CD8-positive, alpha-beta memory T cell (primary cell): Measurements from ENCODE around the gene PRUNE2. TPM values are rescaled to one million over a fixed set of nuclear protein-coding genes. Genes with fewer than 3 reads are reported as not detected.

ENCODE experiments used
- CTCF ChIA-PET: fragments of 350-600 bp; sonication (Branson Sonifier 250); formaldehyde crosslinking; loops from one replicate; lab custom pipeline; 2021; ENCODE audit warnings: antibody characterized with exemption; lab: Charles Lee
- POLR2A ChIA-PET: fragments of 350-600 bp; sonication (Branson Sonifier 250); formaldehyde crosslinking; loops from one replicate; lab custom pipeline; 2021; ENCODE audit warnings: antibody characterized with exemption; lab: Charles Lee
- DNase-seq, 5 donors: peaks; one replicate each; pipeline versions ENCODE4 v3.0.0 to v3.0.0-alpha.2; 2020 to 2022; ENCODE audit warnings: mixed read lengths in 1 of 5
- H3K27ac ChIP-seq: one replicate; pipeline ENCODE4 v1.7.0; 2013; ENCODE audit warnings: low read depth, mild to moderate bottlenecking, low read length, moderate library complexity
- H3K27me3 ChIP-seq: 2 replicates; pipeline ENCODE4 v1.7.0; 2013; ENCODE audit warnings: low read length, mild to moderate bottlenecking; ENCODE audit not compliant: insufficient read depth, poor library complexity, severe bottlenecking
- H3K36me3 ChIP-seq: 2 replicates; pipeline ENCODE4 v1.7.0; 2013; ENCODE audit warnings: mild to moderate bottlenecking, low read length, moderate library complexity; ENCODE audit not compliant: insufficient read depth
- H3K4me1 ChIP-seq: 2 replicates; pipeline ENCODE4 v1.7.0; 2013; ENCODE audit warnings: mild to moderate bottlenecking, low read length, moderate library complexity; ENCODE audit not compliant: insufficient read depth
- H3K4me3 ChIP-seq: 2 replicates; pipeline ENCODE4 v1.7.0; 2013; ENCODE audit warnings: mild to moderate bottlenecking, low read length
- H3K9me3 ChIP-seq: 2 replicates; pipeline ENCODE4 v1.7.0; 2013; ENCODE audit warnings: mild to moderate bottlenecking, low read length
- H3K27ac Mint-ChIP-seq, 8 donors: one replicate each; pipeline ENCODE4 v1.8.0; 2020 to 2021; ENCODE audit warnings: mixed read lengths in 8 of 8, mild to moderate bottlenecking in 6 of 8, inconsistent platforms in 3 of 8, moderate library complexity in 3 of 8
- H3K27me3 Mint-ChIP-seq, 2 donors: one replicate each; pipeline ENCODE4 v1.8.0; 2020 to 2021; ENCODE audit warnings: mixed read lengths in 2 of 2, mild to moderate bottlenecking in 1 of 2, moderate library complexity in 1 of 2
- H3K36me3 Mint-ChIP-seq, 3 donors: one replicate each; pipeline ENCODE4 v1.8.0; 2020 to 2021; ENCODE audit warnings: mixed read lengths in 3 of 3, inconsistent platforms in 1 of 3, mild to moderate bottlenecking in 1 of 3
- H3K4me1 Mint-ChIP-seq, 3 donors: one replicate each; pipeline ENCODE4 v1.8.0; 2020 to 2021; ENCODE audit warnings: mixed read lengths in 3 of 3, inconsistent platforms in 1 of 3, mild to moderate bottlenecking in 1 of 3
- H3K4me3 Mint-ChIP-seq, 7 donors: one replicate each; pipeline ENCODE4 v1.8.0; 2020 to 2021; ENCODE audit warnings: mixed read lengths in 7 of 7, mild to moderate bottlenecking in 6 of 7, moderate library complexity in 4 of 7, inconsistent platforms in 2 of 7
- H3K9me3 Mint-ChIP-seq, 5 donors: one replicate each; pipeline ENCODE4 v1.8.0; 2020 to 2022; ENCODE audit warnings: mixed read lengths in 5 of 5, mild to moderate bottlenecking in 3 of 5, moderate library complexity in 2 of 5, inconsistent platforms in 1 of 5
- polyA plus RNA-seq: library from polyadenylated mRNA; unstranded; fragments of 300-500 nt; fragmentation: Illumina TruSeq; gene quantifications from one replicate; pipeline ENCODE4 v1.2.3, GENCODE V29; 2021
- total RNA-seq, 2 experiments: library from RNA; stranded (reverse); gene quantifications; one replicate each; pipeline ENCODE4 v1.2.3, GENCODE V29; 2021

PRUNE2 gene
- total and polyA plus RNA-seq, 3 experiments from 2014 or later: 0.21 to 0.53 (median 0.48) TPM

- Mint-ChIP-seq H3K27me3 (peaks cover 2 to 4% of the 10 kb centered on the region in 2 donors), H3K36me3 (no peaks in the 10 kb centered on the region), H3K4me1 (no peaks in the 10 kb centered on the region), H3K4me3 (no peak overlapping the region), H3K27ac (no peak overlapping the region), H3K9me3 (no peaks in the 10 kb centered on the region)
- H3K9me3 ChIP-seq: no peaks in the 10 kb centered on the region
- CTCF ChIA-PET: interaction anchor here (0.6 kb wide), 1 partner anchor 17 kb away, joined by 3 read pairs; no protein-coding TSS in a partner anchor
- H3K27ac ChIP-seq: no peak overlapping the region
- no peaks in the 10 kb centered on the region for H3K27me3 ChIP-seq
- DNase-seq: no peak
- no peaks in the 10 kb centered on the region for H3K4me1 ChIP-seq
- POLR2A ChIA-PET: no interaction called here
- H3K36me3 ChIP-seq: no peaks in the 10 kb centered on the region
- H3K4me3 ChIP-seq: no peak overlapping the region
Measured at GRCh38 chr9:76887003-76887821, 18.7 kb downstream of the PRUNE2 start.

DNA sequence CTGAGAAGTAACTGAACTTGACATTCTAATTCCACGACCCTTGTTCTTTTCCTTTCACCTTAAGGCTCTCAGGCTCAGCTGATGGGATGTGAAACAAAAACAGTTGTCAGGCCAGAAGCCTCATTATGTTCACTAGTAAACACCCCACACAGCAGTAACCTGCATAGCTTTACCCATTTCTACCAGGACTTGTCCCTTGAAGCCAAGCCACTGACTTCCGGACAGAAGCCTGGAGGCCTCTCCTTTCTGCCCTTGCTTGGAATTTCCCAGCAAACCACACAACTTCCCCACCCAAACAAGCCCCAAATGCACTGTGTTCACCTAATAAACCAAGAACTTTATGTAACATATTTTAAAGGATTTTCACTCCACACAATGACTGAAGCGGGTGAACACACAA, 19.6 kb downstream of the PRUNE2 start:
- H3K27ac Mint-ChIP-seq: no peak overlapping the region
- H3K4me1 Mint-ChIP-seq: no peaks in the 10 kb centered on the region
- Histone ChIP-seq H3K4me3 (no peak overlapping the region), H3K36me3 (no peaks in the 10 kb centered on the region), H3K9me3 (no peaks in the 10 kb centered on the region), H3K27me3 (no peaks in the 10 kb centered on the region), H3K27ac (no peak overlapping the region), H3K4me1 (no peaks in the 10 kb centered on the region)
- POLR2A ChIA-PET: no interaction called here
- H3K9me3 Mint-ChIP-seq: no peaks in the 10 kb centered on the region
- DNase-seq: no peak
- no peak overlapping the region for H3K4me3 Mint-ChIP-seq
- no peaks in the 10 kb centered on the region for H3K36me3 Mint-ChIP-seq
- peaks cover 0 to 4% of the 10 kb centered on the region in 2 donors for H3K27me3 Mint-ChIP-seq
- CTCF ChIA-PET: interaction anchor here (0.6 kb wide), 1 partner anchor 17 kb away, joined by 3 read pairs; no protein-coding TSS in a partner anchor

- H3K36me3 Mint-ChIP-seq: no peaks in the 10 kb centered on the region
- DNase-seq: no peak
- POLR2A ChIA-PET: no interaction called here
Measured at GRCh38 chr9:76884823-76885222, 21.1 kb downstream of the PRUNE2 start.

GRCh38 chr9:76883341-76883855, 22.5 kb downstream of the PRUNE2 start:
- Histone ChIP-seq H3K4me3 (no peak overlapping the region), H3K36me3 (no peaks in the 10 kb centered on the region), H3K9me3 (no peaks in the 10 kb centered on the region), H3K27me3 (no peaks in the 10 kb centered on the region), H3K27ac (no peak overlapping the region), H3K4me1 (no peaks in the 10 kb centered on the region)
- H3K4me3 Mint-ChIP-seq: no peak overlapping the region
- ChIA-PET POLR2A (no interaction called here), CTCF (no interaction called here)
- H3K27me3 Mint-ChIP-seq: peaks cover 0 to 4% of the 10 kb centered on the region in 2 donors
- H3K4me1 Mint-ChIP-seq: no peaks in the 10 kb centered on the region
- H3K9me3 Mint-ChIP-seq: no peaks in the 10 kb centered on the region
- H3K27ac Mint-ChIP-seq: no peak overlapping the region
- DNase-seq: no peak
- no peaks in the 10 kb centered on the region for H3K36me3 Mint-ChIP-seq

More at GRCh38 chr9:76884823-76885222, 21.1 kb downstream of the PRUNE2 start:
- Mint-ChIP-seq H3K27me3 (peaks cover 0 to 4% of the 10 kb centered on the region in 2 donors), H3K9me3 (no peaks in the 10 kb centered on the region), H3K27ac (no peak overlapping the region), H3K4me1 (no peaks in the 10 kb centered on the region), H3K4me3 (no peak overlapping the region)
- Histone ChIP-seq H3K27ac (no peak overlapping the region), H3K4me1 (no peaks in the 10 kb centered on the region), H3K27me3 (no peaks in the 10 kb centered on the region), H3K4me3 (no peak overlapping the region), H3K9me3 (no peaks in the 10 kb centered on the region), H3K36me3 (no peaks in the 10 kb centered on the region)
- CTCF ChIA-PET: no interaction called here

- H3K4me3 ChIP-seq: no peak overlapping the region
- no peak for DNase-seq
- Mint-ChIP-seq H3K27me3 (peaks cover 4% of the 10 kb centered on the region in 2 donors), H3K4me1 (no peaks in the 10 kb centered on the region), H3K27ac (no peak overlapping the region), H3K36me3 (no peaks in the 10 kb centered on the region), H3K4me3 (no peak overlapping the region), H3K9me3 (no peaks in the 10 kb centered on the region)
- no peaks in the 10 kb centered on the region for H3K9me3 ChIP-seq
- CTCF ChIA-PET: no interaction called here
- no peaks in the 10 kb centered on the region for H3K27me3 ChIP-seq
- POLR2A ChIA-PET: no interaction called here
- no peak overlapping the region for H3K27ac ChIP-seq
- no peaks in the 10 kb centered on the region for H3K36me3 ChIP-seq
- no peaks in the 10 kb centered on the region for H3K4me1 ChIP-seq
Measured at GRCh38 chr9:76882686-76883085, 23.2 kb downstream of the PRUNE2 start.

GRCh38 chr9:76880210-76880609, 25.7 kb downstream of the PRUNE2 start:
- no peak for DNase-seq
- Mint-ChIP-seq H3K27me3 (peaks cover 0 to 4% of the 10 kb centered on the region in 2 donors), H3K27ac (no peak overlapping the region), H3K4me3 (no peak overlapping the region), H3K36me3 (no peaks in the 10 kb centered on the region), H3K9me3 (no peaks in the 10 kb centered on the region), H3K4me1 (no peaks in the 10 kb centered on the region)
- Histone ChIP-seq H3K27ac (no peak overlapping the region), H3K4me1 (no peaks in the 10 kb centered on the region), H3K27me3 (no peaks in the 10 kb centered on the region), H3K36me3 (no peaks in the 10 kb centered on the region), H3K4me3 (no peak overlapping the region), H3K9me3 (no peaks in the 10 kb centered on the region)
- ChIA-PET POLR2A (no interaction called here), CTCF (no interaction called here)

DNA sequence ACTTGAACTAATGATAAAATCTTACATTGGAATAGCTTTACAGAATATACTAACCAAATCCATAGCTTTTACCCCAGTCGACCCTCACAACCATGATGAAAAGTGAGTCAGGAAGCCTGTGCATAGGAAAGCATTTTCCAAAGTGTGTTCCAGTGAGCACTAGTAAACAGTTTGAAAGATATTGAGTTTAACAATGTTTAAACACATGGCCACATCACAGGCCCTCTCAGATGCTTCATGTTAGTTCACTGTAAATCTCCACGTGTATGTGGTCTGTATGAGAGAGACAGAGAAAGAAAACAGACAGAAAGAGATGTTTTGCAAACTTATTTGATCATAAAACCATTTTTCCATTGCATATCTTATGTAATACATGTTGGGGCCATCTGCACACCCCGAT, 27.0 kb downstream of the PRUNE2 start:
- Histone ChIP-seq H3K9me3 (no peaks in the 10 kb centered on the region), H3K4me1 (no peaks in the 10 kb centered on the region), H3K4me3 (no peak overlapping the region), H3K36me3 (no peaks in the 10 kb centered on the region), H3K27ac (no peak overlapping the region), H3K27me3 (no peaks in the 10 kb centered on the region)
- DNase-seq: no peak
- Mint-ChIP-seq H3K27ac (no peak overlapping the region), H3K4me1 (no peaks in the 10 kb centered on the region), H3K9me3 (no peaks in the 10 kb centered on the region), H3K4me3 (no peak overlapping the region), H3K27me3 (peaks cover 0 to 4% of the 10 kb centered on the region in 2 donors), H3K36me3 (no peaks in the 10 kb centered on the region)
- ChIA-PET POLR2A (no interaction called here), CTCF (no interaction called here)

GRCh38 chr9:76877961-76878360, 28.0 kb downstream of the PRUNE2 start:
- Mint-ChIP-seq H3K27ac (no peak overlapping the region), H3K9me3 (no peaks in the 10 kb centered on the region), H3K4me3 (no peak overlapping the region), H3K4me1 (no peaks in the 10 kb centered on the region), H3K27me3 (peaks cover 4 to 7% of the 10 kb centered on the region in 2 donors), H3K36me3 (no peaks in the 10 kb centered on the region)
- ChIA-PET CTCF (no interaction called here), POLR2A (no interaction called here)
- Histone ChIP-seq H3K27ac (no peak overlapping the region), H3K4me1 (no peaks in the 10 kb centered on the region), H3K27me3 (no peaks in the 10 kb centered on the region), H3K36me3 (no peaks in the 10 kb centered on the region), H3K9me3 (no peaks in the 10 kb centered on the region), H3K4me3 (no peak overlapping the region)
- no peak for DNase-seq
